GM19452 (cell line): Measurements from ENCODE around the gene SYNE1.

ENCODE experiments used
- ATAC-seq: cut with Tn5 transposase; IDR thresholded peaks from one replicate; pipeline ENCODE4 v1.9.1; 2021; ENCODE audit not compliant: unreplicated experiment

Gene SYNE1

GRCh38 chr6:152118224-152118623 lies 518.9 kb downstream of the SYNE1 start:
- ATAC-seq: no peak

- peak; percentile 67 for ATAC-seq
Observed at GRCh38 chr6:152117156-152118133, 519.7 kb downstream of the SYNE1 start.

DNA sequence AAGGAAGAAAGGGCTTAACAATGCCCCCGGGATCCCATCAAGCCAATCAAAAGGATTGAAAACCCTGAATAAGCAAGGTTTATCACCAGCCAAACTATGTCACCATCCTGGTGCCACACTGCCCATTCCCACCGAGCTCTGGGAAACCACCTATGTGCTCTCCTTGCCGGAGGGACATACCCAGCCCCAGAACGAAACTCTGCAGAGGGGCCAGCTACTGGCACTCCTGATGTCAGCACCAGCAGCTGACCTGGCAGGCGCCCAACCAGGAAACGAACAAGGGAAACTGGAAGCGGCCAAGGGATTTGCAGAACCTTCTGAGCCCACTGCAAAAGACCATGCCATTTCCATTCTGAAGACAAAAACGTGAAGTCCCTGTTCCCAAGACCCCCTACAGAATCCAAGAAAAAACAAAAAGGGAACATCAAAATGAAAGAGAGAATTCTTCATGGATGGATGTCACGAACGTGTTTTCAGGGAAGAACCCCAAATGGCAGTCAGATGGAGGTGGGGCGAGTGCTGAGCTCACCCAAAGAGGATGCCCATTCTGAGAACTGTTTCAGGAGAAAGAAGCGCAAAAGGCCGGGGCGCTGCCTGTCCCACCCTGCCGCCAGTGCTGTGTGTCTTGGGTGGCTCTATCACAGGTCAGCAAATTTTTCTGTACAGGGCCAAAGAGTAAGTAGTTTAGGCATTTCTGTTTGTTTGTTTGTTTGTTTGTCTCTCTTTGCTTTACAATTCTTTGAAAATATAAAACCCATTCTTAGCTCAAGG lies 524.5 kb downstream of the SYNE1 start:
- no peak for ATAC-seq

DNA sequence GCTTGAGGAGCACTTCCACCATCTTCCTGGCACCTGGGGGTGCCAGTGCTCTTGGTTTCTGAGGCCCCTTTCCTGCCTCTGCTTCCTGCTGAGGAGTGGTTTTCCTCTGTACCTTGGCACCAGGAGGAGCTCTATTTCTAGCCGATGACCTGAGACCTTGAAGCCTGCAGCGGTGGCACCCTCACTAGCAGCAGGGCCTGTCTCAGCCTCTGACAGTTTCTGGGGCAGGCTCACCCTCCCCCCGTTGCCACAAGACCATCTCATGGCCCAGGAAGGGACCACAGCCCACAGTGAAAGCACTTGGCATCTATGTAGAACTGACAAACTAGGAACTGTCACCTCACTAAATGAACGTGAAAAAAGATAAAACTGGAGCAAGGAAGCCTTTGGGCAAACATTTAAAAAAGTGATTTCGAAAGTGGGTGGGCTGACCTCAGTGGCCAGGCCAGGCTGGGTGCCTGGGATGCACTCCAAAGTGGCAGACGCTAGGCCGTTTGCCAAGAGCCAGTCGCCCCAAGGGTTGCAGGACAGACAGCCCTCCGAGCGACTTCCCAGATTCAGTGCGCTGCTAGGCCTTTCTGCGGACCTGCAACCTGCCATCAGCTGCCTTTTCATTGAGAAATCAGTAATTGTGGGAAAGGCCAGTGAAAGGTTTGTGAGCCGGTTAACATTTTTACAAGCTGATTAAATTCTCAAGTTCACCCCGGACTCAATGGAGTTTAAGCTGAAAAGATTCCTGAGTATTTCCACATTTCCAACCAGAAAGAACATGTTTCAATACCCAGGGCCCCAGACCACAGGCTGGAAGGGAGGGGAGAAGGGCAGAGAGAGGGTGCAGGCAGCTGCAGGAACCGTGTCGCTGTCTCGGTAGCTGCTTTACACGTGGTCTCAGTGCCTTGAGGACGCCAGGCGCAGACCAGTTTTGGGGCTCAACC lies 526.0 kb downstream of the SYNE1 start:
- ATAC-seq: no peak

- no peak for ATAC-seq
Observed at GRCh38 chr6:152107973-152108372, 529.2 kb downstream of the SYNE1 start.

DNA sequence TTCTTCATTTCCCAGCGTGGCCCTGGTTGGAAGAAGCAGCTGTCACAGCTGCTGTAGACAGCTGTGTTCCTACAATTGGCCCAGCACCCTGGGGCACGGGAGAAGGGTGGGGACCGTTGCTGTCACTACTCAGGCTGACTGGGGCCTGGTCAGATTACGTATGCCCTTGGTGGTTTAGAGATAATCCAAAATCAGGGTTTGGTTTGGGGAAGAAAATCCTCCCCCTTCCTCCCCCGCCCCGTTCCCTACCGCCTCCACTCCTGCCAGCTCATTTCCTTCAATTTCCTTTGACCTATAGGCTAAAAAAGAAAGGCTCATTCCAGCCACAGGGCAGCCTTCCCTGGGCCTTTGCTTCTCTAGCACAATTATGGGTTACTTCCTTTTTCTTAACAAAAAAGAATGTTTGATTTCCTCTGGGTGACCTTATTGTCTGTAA lies 537.0 kb downstream of the SYNE1 start:
- no peak for ATAC-seq

GRCh38 chr6:152099446-152100182 lies 537.5 kb downstream of the SYNE1 start:
- ATAC-seq: no peak

DNA sequence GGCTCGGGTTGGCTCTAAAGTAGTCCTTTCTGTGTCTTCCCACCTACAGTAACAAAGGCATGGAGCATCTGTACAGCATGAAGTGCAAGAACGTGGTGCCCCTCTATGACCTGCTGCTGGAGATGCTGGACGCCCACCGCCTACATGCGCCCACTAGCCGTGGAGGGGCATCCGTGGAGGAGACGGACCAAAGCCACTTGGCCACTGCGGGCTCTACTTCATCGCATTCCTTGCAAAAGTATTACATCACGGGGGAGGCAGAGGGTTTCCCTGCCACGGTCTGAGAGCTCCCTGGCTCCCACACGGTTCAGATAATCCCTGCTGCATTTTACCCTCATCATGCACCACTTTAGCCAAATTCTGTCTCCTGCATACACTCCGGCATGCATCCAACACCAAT lies 538.5 kb downstream of the SYNE1 start:
- ATAC-seq: no peak

GRCh38 chr6:152096863-152097496 lies 540.2 kb downstream of the SYNE1 start:
- no peak for ATAC-seq

DNA sequence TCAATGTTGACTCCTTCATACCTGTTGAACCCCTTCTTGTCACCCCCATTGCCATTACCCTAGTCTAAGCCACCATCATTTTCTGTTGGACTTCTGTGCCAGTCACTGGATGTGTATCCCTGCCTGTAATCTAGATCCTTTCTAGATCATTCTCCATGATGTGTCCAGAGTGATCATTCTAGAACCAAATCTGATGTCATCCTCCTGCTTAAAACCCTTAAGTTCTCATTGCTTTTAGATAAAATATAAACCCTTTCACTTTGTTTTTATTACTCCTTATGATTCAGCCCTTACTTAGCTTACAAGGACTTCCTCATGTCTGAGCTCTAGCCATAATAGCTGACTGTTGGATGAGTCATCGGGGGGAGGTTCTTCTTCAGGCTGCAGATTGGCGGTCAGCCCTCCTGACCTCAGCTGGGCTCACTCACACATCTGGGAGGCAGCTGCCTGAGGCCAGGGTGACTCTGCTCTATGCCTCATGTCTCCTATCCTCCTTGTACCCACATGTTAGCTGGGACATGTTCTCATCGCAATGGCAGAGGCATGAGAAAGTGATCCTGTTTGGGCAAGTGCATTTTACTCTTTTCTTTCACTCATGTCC lies 542.1 kb downstream of the SYNE1 start:
- no peak for ATAC-seq

- no peak for ATAC-seq
Observed at GRCh38 chr6:152094276-152094675, 542.9 kb downstream of the SYNE1 start.

GRCh38 chr6:152093711-152094110 lies 543.5 kb downstream of the SYNE1 start:
- no peak for ATAC-seq

- no peak for ATAC-seq
Observed at GRCh38 chr6:152091851-152092341, 545.3 kb downstream of the SYNE1 start.

GRCh38 chr6:152091201-152091600 lies 546.0 kb downstream of the SYNE1 start:
- no peak for ATAC-seq

- ATAC-seq: no peak
Observed at GRCh38 chr6:152089992-152090391, 547.2 kb downstream of the SYNE1 start.

- ATAC-seq: no peak
Observed at GRCh38 chr6:152087701-152088100, 549.5 kb downstream of the SYNE1 start.

- ATAC-seq: no peak
Observed at GRCh38 chr6:152087096-152087495, 550.1 kb downstream of the SYNE1 start.

DNA sequence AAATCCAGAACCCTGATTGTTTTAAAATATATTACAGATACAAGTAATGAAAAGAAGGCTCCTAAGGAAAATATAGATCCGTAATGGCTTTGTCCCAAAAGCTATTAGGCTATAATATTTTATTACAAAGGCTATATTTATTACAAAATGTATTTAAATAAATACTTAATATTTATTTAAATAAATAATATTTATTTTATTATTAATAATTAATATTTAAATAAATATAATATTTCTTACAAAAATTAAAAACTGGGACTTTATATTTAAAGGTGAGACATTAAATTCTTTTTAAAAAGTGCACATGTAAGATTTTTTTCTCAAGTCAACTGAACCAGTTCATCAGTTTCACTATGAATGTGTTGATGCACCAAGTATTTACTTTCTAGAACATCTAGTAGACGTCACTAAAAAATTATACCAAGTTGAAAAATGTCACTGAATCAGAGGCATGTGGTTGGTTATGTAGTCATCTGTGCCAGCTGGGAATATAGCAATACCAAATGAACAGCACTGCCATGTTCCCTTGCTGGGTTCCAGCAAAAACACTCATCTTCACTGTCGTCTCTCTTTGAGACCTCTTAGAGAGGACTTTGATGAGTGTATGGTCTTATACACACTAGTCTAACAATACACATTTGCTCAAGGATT lies 550.8 kb downstream of the SYNE1 start:
- no peak for ATAC-seq
